OCI-LY7 (cell line): ENCODE data around the gene SETDB1. TPM values are rescaled to one million over a fixed set of nuclear protein-coding genes. Genes with fewer than 3 reads are reported as not detected.

Experiments used
- BruUV-seq: library from RNA; stranded (reverse); fragments of 400-500 nt; replicated peaks from 2 replicates; lab custom pipeline; 2021; lab: Mats Ljungman, UMichigan
- CTCF ChIA-PET: fragments of 300-600 bp; sonication (Branson Sonifier 250); formaldehyde crosslinking; loops from one replicate; lab custom pipeline; 2022; ENCODE audit warnings: antibody characterized with exemption; ENCODE audit not compliant: unreplicated experiment; lab: Charles Lee
- POLR2A ChIA-PET: fragments of 300-600 bp; sonication (Branson Sonifier 250); formaldehyde crosslinking; loops from one replicate; lab custom pipeline; 2022; ENCODE audit warnings: antibody characterized with exemption; lab: Charles Lee
- DNase-seq: peaks from one replicate; pipeline ENCODE4 v3.0.0-alpha.2; 2015; ENCODE audit warnings: low spot score
- H2AFZ ChIP-seq: fragments of 200-600 bp; sonication (generic), shearing (Covaris generic); 2 replicates; pipeline ENCODE4 v1.6.1; 2014; ENCODE audit warnings: mild to moderate bottlenecking, antibody characterized with exemption, low read length, moderate library complexity
- H3K27ac ChIP-seq: fragments of 200-600 bp; sonication (generic); 2 replicates; pipeline ENCODE4 v1.5.1; 2014; ENCODE audit warnings: mixed run types, low read depth, mild to moderate bottlenecking, moderate library complexity, low read length, inconsistent platforms; ENCODE audit not compliant: poor library complexity, severe bottlenecking
- H3K36me3 ChIP-seq: fragments of 200-600 bp; sonication (generic); 2 replicates; pipeline ENCODE4 v1.6.1; 2014; ENCODE audit warnings: mild to moderate bottlenecking, antibody characterized with exemption, low read length, moderate library complexity, mixed read lengths; ENCODE audit not compliant: insufficient read depth
- H3K4me1 ChIP-seq: fragments of 200-600 bp; sonication (generic); 2 replicates; pipeline ENCODE4 v1.5.1; 2014; ENCODE audit warnings: mild to moderate bottlenecking, low read length; ENCODE audit not compliant: insufficient read depth, poor library complexity, severe bottlenecking
- H3K4me2 ChIP-seq: fragments of 200-600 bp; sonication (generic); 2 replicates; pipeline ENCODE4 v1.6.1; 2014; ENCODE audit warnings: mild to moderate bottlenecking, low read length
- H3K4me3 ChIP-seq: fragments of 200-600 bp; sonication (generic); 2 replicates; pipeline ENCODE4 v1.5.1; 2014; ENCODE audit warnings: mild to moderate bottlenecking, low read depth, low read length; ENCODE audit not compliant: poor library complexity, severe bottlenecking
- H3K79me2 ChIP-seq: fragments of 200-600 bp; sonication (generic); 2 replicates; pipeline ENCODE4 v1.6.1; 2016; ENCODE audit warnings: low read depth, mild to moderate bottlenecking, low read length, moderate library complexity, mixed read lengths; ENCODE audit not compliant: insufficient read depth
- H3K9me2 ChIP-seq: fragments of 200-600 bp; sonication (generic); 2 replicates; pipeline ENCODE4 v1.6.1; 2016; ENCODE audit warnings: mild to moderate bottlenecking, low read length, mixed read lengths; ENCODE audit not compliant: insufficient read depth
- H3K9me3 ChIP-seq: fragments of 200-600 bp; sonication (generic); 2 replicates; pipeline ENCODE4 v1.6.1; 2014; ENCODE audit warnings: mild to moderate bottlenecking, mixed run types, low read length, mixed read lengths
- H4K20me1 ChIP-seq: fragments of 200-600 bp; sonication (generic); 2 replicates; pipeline ENCODE4 v1.6.1; 2014; ENCODE audit warnings: mild to moderate bottlenecking, antibody characterized with exemption, low read length, moderate library complexity, mixed read lengths; ENCODE audit not compliant: insufficient read depth
- EZH2phosphoT487 ChIP-seq: fragments of 200-600 bp; sonication (generic); IDR thresholded peaks from 2 replicates; pipeline ENCODE4 v1.6.1; 2018; ENCODE audit warnings: low read depth, borderline replicate concordance, mild to moderate bottlenecking, mixed run types, antibody characterized with exemption, low read length, moderate library complexity, mixed read lengths
- intact Hi-C: fragments of 100-400 bp; cut with micrococcal nuclease; formaldehyde crosslinking; loops from one replicate; pipeline ENCODE4 v1.10.0; 2022; ENCODE audit not compliant: unreplicated experiment
- total RNA-seq, 2 experiments: library from RNA; depleted of rRNA in 1 of 2; stranded (reverse); fragments of >200 nt in 1 of 2; shearing (Covaris generic) in 1 of 2; gene quantifications; 2 replicates each; pipeline ENCODE4 v1.2.3, GENCODE V29; 2014 to 2022
- TF ChIP-seq, protein P1 (sequence below): fragments of 200-600 bp; sonication (generic); conservative IDR thresholded peaks from 2 replicates; pipeline ENCODE4 v1.5.1; 2014; ENCODE audit warnings: mild to moderate bottlenecking, antibody characterized with exemption, low read length, moderate library complexity, mixed read lengths

The SETDB1 gene
- total RNA-seq, 2 experiments from 2014 or later, result 66.8 to 81.1 TPM

DNA sequence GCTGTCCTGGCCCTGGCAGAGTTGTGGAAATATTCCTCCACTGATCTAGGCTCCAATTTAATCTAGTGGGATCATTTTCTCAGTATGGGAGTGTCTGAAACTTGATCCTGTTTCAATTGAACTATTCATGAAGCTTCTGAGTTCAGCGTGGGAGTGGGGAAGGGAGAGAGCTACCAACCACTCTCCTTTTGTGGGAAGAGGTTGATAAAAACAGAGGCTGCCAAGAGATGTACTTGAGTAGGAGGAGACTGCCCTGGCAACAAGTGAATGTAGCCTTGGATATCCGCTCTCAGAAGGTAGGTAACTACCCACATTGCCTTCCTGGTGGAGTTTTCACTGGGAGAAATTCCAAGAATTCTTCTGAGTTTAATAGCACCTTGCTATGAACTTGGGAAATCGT is 39.1 kb upstream of the SETDB1 start, which contains the start of gene CTXND2:
TSS of gene CTXND2 (plus strand) at position 119 of the 400 bp plus-strand sequence. CDS start 25,179 bp downstream, outside the sequence.
- no peak within 1 kb of the TSS for H3K4me3 ChIP-seq
- DNase-seq, result no peak
- H3K9me2 ChIP-seq, result no peaks in the 10 kb centered on the region
- no peaks in the 10 kb centered on the region for H3K79me2 ChIP-seq
- no peaks in the 10 kb centered on the region for H3K9me3 ChIP-seq
- H2AFZ ChIP-seq, result no peak within 1 kb of the TSS
- no peaks in the 10 kb centered on the region for H3K36me3 ChIP-seq
- intact Hi-C loops, result no loop called here
- H4K20me1 ChIP-seq, result no peaks in the 10 kb centered on the region
- no peak within 1 kb of the TSS for H3K27ac ChIP-seq
- H3K4me2 ChIP-seq, result no peak within 1 kb of the TSS
- no peak for TF ChIP-seq EZH2phosphoT487
- TF ChIP-seq, protein P1, sequence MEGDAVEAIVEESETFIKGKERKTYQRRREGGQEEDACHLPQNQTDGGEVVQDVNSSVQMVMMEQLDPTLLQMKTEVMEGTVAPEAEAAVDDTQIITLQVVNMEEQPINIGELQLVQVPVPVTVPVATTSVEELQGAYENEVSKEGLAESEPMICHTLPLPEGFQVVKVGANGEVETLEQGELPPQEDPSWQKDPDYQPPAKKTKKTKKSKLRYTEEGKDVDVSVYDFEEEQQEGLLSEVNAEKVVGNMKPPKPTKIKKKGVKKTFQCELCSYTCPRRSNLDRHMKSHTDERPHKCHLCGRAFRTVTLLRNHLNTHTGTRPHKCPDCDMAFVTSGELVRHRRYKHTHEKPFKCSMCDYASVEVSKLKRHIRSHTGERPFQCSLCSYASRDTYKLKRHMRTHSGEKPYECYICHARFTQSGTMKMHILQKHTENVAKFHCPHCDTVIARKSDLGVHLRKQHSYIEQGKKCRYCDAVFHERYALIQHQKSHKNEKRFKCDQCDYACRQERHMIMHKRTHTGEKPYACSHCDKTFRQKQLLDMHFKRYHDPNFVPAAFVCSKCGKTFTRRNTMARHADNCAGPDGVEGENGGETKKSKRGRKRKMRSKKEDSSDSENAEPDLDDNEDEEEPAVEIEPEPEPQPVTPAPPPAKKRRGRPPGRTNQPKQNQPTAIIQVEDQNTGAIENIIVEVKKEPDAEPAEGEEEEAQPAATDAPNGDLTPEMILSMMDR, result no peak
- ChIA-PET POLR2A (no interaction called here), CTCF (no interaction called here)
- BruUV-seq, result no TSS peak
- peaks cover 23% of the 10 kb centered on the region for H3K4me1 ChIP-seq

DNA sequence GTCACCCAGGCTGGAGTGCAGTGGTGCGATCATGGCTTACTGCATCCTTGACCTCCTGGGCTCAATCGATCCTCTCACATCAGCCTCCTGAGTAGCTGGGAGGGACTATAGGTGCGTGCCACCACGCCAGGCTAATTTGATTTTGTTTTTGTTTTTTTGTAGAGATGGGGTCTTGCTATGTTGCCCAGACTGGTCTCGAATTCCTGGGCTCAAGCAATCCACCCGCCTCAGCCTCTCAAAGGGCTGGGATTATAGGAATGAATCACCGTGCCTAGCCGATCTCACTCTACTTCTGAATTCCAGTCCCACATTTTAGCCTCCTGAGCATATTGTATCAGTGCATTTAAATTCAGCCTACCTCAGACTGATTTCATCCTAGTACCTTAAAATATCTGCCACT is 37.4 kb upstream of the SETDB1 start:
- no peaks in the 10 kb centered on the region for H3K9me2 ChIP-seq
- no peak overlapping the region for H2AFZ ChIP-seq
- no peaks in the 10 kb centered on the region for H3K9me3 ChIP-seq
- POLR2A ChIA-PET, result no interaction called here
- no peak overlapping the region for H3K27ac ChIP-seq
- CTCF ChIA-PET, result no interaction called here
- DNase-seq, result no peak
- no peaks in the 10 kb centered on the region for H4K20me1 ChIP-seq
- H3K4me3 ChIP-seq, result no peak overlapping the region
- intact Hi-C loops, result no loop called here
- no peaks in the 10 kb centered on the region for H3K79me2 ChIP-seq
- H3K4me2 ChIP-seq, result no peak overlapping the region
- no peaks in the 10 kb centered on the region for H3K36me3 ChIP-seq
- H3K4me1 ChIP-seq, result peaks cover 18% of the 10 kb centered on the region
- BruUV-seq, result no TSS peak
- TF ChIP-seq EZH2phosphoT487, result no peak
- TF ChIP-seq, protein P1, result no peak

DNA sequence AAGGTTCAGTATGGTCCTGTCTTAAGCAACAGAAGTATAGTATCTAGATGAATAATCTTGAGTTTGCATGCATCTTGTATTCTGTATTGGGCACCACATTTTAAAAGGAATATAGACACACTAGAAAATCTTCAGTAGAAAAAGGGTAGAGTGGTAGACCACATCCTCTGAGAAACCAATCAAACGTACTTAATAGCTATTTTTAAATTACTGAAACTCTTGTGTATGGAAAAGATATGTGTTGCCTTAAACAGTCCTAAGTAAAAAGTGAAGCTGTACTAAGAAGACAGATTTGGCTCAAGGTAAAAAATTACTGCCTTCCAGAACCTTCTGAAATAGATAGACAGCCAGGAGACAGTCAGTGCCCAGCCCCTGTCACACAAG is 36.1 kb upstream of the SETDB1 start:
- Histone ChIP-seq H2AFZ (peak overlapping the region; percentile 21; the same call in 1 of the 2 replicates), H3K4me2 (peak overlapping the region; percentile 54), H3K79me2 (no peaks in the 10 kb centered on the region), H3K36me3 (no peaks in the 10 kb centered on the region), H3K9me3 (no peaks in the 10 kb centered on the region), H3K4me3 (no peak overlapping the region), H3K4me1 (peaks cover 15% of the 10 kb centered on the region), H4K20me1 (no peaks in the 10 kb centered on the region), H3K9me2 (no peaks in the 10 kb centered on the region), H3K27ac (no peak overlapping the region)
- intact Hi-C loops, result no loop called here
- no peak for TF ChIP-seq EZH2phosphoT487
- no peak for DNase-seq
- CTCF ChIA-PET, result interaction anchor here (0.6 to 0.7 kb wide), 2 partner anchors 14 to 33 kb away, joined by 3 to 4 read pairs; partner anchors contain the start of gene ARNT
- POLR2A ChIA-PET, result interaction anchor here (0.7 to 1.9 kb wide), 3 partner anchors 11 to 36 kb away, joined by 4 to 6 read pairs (median 4); partner anchors contain the start of gene SETDB1
- no TSS peak for BruUV-seq
